HepG2 (cell line): ENCODE measurements around the gene PRDX6. TPM values are rescaled to one million over a fixed set of nuclear protein-coding genes. Genes with fewer than 3 reads are reported as not detected.
"Not testable (repeated sequence)": the region's sequence is repeated elsewhere in the genome, so short reads cannot be mapped to it uniquely, and the experiment has no call there.

ENCODE experiments used
- BCL6 ChIP-seq: IDR thresholded peaks from 2 replicates; pipeline ENCODE4 v1.6.1; 2016; ENCODE audit warnings: missing genetic modification reagents, missing compliant biosample characterization
- HMGXB4 ChIP-seq, 2 experiments: sonication (generic) in 1 of 2; formaldehyde crosslinking in 1 of 2; IDR thresholded peaks; 2 replicates each; pipeline versions ENCODE4 v1.4.0 to v1.6.1; 2018 to 2020; ENCODE audit warnings: missing genetic modification reagents in 2 of 2, borderline replicate concordance in 1 of 2, low read depth in 1 of 2, mild to moderate bottlenecking in 1 of 2, missing biosample characterization in 1 of 2
- HNF4A ChIP-seq: sonication (generic); formaldehyde crosslinking; IDR thresholded peaks from 2 replicates; pipeline ENCODE4 v1.4.0; 2020; ENCODE audit warnings: missing genetic modification reagents
- HOMEZ ChIP-seq: IDR thresholded peaks from 2 replicates; pipeline ENCODE4 v1.6.1; 2016; ENCODE audit warnings: low read depth
- SP5 ChIP-seq: IDR thresholded peaks from 2 replicates; pipeline ENCODE4 v1.6.1; 2016; ENCODE audit warnings: low read depth, borderline replicate concordance
- ZBTB40 ChIP-seq, 2 experiments: fragments of 450-650 bp in 1 of 2; sonication (generic) in 1 of 2; formaldehyde crosslinking in 1 of 2; IDR thresholded peaks; 2 replicates each; pipeline versions ENCODE4 v1.6.1 to v1.8.0; 2016 to 2022; ENCODE audit warnings: antibody characterized with exemption in 1 of 2, mild to moderate bottlenecking in 1 of 2, missing genetic modification reagents in 1 of 2
- ZNF142 ChIP-seq: sonication (generic); formaldehyde crosslinking; IDR thresholded peaks from 2 replicates; pipeline ENCODE4 v1.4.0; 2020; ENCODE audit warnings: missing genetic modification reagents
- ZSCAN31 ChIP-seq: sonication (generic); formaldehyde crosslinking; IDR thresholded peaks from 2 replicates; pipeline ENCODE4 v1.5.0; 2020; ENCODE audit warnings: low read depth, mild to moderate bottlenecking, missing genetic modification reagents
- polyA plus RNA-seq, 8 experiments: library from polyadenylated mRNA; depleted of rRNA in 3 of 8; stranded (reverse) in 7 of 8; unstranded in 1 of 8; fragments of >200 nt; fragmentation: Illumina TruSeq in 4 of 8; extraction: Trizol in 4 of 8; gene quantifications; 2 replicates each; pipeline versions ENCODE4 v1.2.1 to v1.2.3, GENCODE V29; 2011 to 2016; ENCODE audit warnings: low read depth in 4 of 8, missing spikeins in 1 of 8, mixed read lengths in 1 of 8; ENCODE audit not compliant: insufficient read depth in 1 of 8
- total RNA-seq, 5 experiments: library from RNA; depleted of rRNA; stranded (reverse); fragments of >200 nt; fragmentation: Illumina TruSeq; extraction: Trizol; gene quantifications; 2 replicates each; pipeline ENCODE4 v1.2.3, GENCODE V29; 2016; ENCODE audit warnings: low read depth in 1 of 5

PRDX6 gene
- total and polyA plus RNA-seq, 2 of the 13 experiments (the other 11 are each of a cell fraction or from before 2014, with no cell fraction given), result 224 to 309 TPM

- not testable (repeated sequence) for TF ChIP-seq ZBTB40 (IDR thresholded peaks at IDR 0.05)
- TF ChIP-seq ZBTB40 (CRISPR knock-in tag; IDR thresholded peaks at IDR 0.05) (0 out of 2 replicates have a peak, but pooled peaks have one; percentile 21), BCL6 (CRISPR knock-in tag) (peak; percentile 38; the same call in 1 of the 2 replicates), SP5 (CRISPR knock-in tag) (0 out of 2 replicates have a peak, but pooled peaks have one; percentile 20), HNF4A (CRISPR knock-in tag) (peak; percentile 55), ZNF142 (CRISPR knock-in tag) (peak; percentile 54; the same call in 1 of the 2 replicates), HMGXB4 (CRISPR knock-in tag; IDR thresholded peaks at IDR 0.05; ENCODE audit: borderline replicate concordance in 1 of 2, low read depth in 1 of 2) (0 out of 4 replicates have a peak, but pooled peaks of 1 of the 2 experiments have one; percentile 23), ZSCAN31 (CRISPR knock-in tag) (0 out of 2 replicates have a peak, but pooled peaks have one; percentile 47), HOMEZ (peak; percentile 57; the same call in 1 of the 2 replicates)
Observed at GRCh38 chr1:173474780-173475421, 2.2 kb upstream of the PRDX6 start (continued).
